K562 (cell line): ENCODE measurements around the gene TMEM150A. TPM values are rescaled to one million over a fixed set of nuclear protein-coding genes. Genes with fewer than 3 reads are reported as not detected.
A peak's percentile ranks its signal among the peaks of the same experiment; 100 is the strongest.

ENCODE experiments used
- ARNT ChIP-seq, 2 experiments: fragments of 450-650 bp; IDR thresholded peaks; 2 replicates each; pipeline ENCODE4 v1.6.1; 2016; ENCODE audit warnings: mild to moderate bottlenecking in 1 of 2
- ATF1 ChIP-seq, 2 experiments: fragments of 450-650 bp in 1 of 2; IDR thresholded peaks; 2 replicates each; pipeline ENCODE4 v1.6.1; 2016; ENCODE audit warnings: missing compliant biosample characterization in 1 of 2, missing genetic modification characterization in 1 of 2
- CHCHD3 ChIP-seq: fragments of 250-450 bp; sonication (Bioruptor Pico); IDR thresholded peaks from 2 replicates; pipeline ENCODE4 v2.1.2; 2022; ENCODE audit warnings: mild to moderate bottlenecking
- CXXC5 ChIP-seq: fragments of 250-450 bp; sonication (Bioruptor Pico); IDR thresholded peaks from 2 replicates; pipeline ENCODE4 v1.8.0; 2022; ENCODE audit warnings: inconsistent platforms, mild to moderate bottlenecking, moderate library complexity
- E2F6 ChIP-seq, 2 experiments: IDR thresholded peaks; 2 replicates each; pipeline ENCODE4 v1.6.1; 2011; ENCODE audit warnings: borderline replicate concordance in 1 of 2, control low read depth in 1 of 2, low read depth in 1 of 2, low read length in 1 of 2, mild to moderate bottlenecking in 1 of 2, mixed read lengths in 1 of 2, moderate library complexity in 1 of 2; ENCODE audit not compliant: insufficient read depth in 1 of 2, insufficient read length in 1 of 2, poor library complexity in 1 of 2, severe bottlenecking in 1 of 2; ENCODE audit errors: extremely low read depth in 1 of 2
- GATAD2B ChIP-seq: fragments of 450-650 bp; IDR thresholded peaks from 2 replicates; pipeline ENCODE4 v1.6.1; 2017; ENCODE audit warnings: mild to moderate bottlenecking, borderline replicate concordance
- HMGXB4 ChIP-seq: sonication (generic); formaldehyde crosslinking; IDR thresholded peaks from 2 replicates; pipeline ENCODE4 v1.8.1; 2023; ENCODE audit warnings: mild to moderate bottlenecking, missing genetic modification reagents
- MBD2 ChIP-seq: sonication (generic); IDR thresholded peaks from 2 replicates; pipeline ENCODE4 v1.6.1; 2016; ENCODE audit warnings: low read depth, borderline replicate concordance
- MED1 ChIP-seq: sonication (generic); formaldehyde crosslinking; IDR thresholded peaks from 2 replicates; pipeline ENCODE4 v1.8.1; 2023; ENCODE audit warnings: missing genetic modification reagents, borderline replicate concordance
- MTA3 ChIP-seq: fragments of 450-650 bp; formaldehyde crosslinking; IDR thresholded peaks from 2 replicates; pipeline ENCODE4 v1.6.1; 2017; ENCODE audit warnings: mild to moderate bottlenecking, borderline replicate concordance
- NR2C1 ChIP-seq, 2 experiments: fragments of 450-650 bp; IDR thresholded peaks; 2 replicates each; pipeline ENCODE4 v1.6.1; 2017; ENCODE audit warnings: mild to moderate bottlenecking in 2 of 2, antibody characterized with exemption in 1 of 2, inconsistent platforms in 1 of 2, missing compliant biosample characterization in 1 of 2, missing genetic modification characterization in 1 of 2
- RFX1 ChIP-seq: fragments of 450-650 bp; IDR thresholded peaks from 2 replicates; pipeline ENCODE4 v1.6.1; 2016; ENCODE audit warnings: mild to moderate bottlenecking, moderate library complexity
- RFX5 ChIP-seq: IDR thresholded peaks from 2 replicates; pipeline ENCODE4 v1.6.1; 2011; ENCODE audit warnings: low read depth, mild to moderate bottlenecking, improper control_type of control experiment, low read length
- SMAD4 ChIP-seq: fragments of 250-450 bp; sonication (Bioruptor Pico); conservative IDR thresholded peaks from 2 replicates; pipeline ENCODE4 v1.8.0; 2021; ENCODE audit warnings: inconsistent platforms, mild to moderate bottlenecking, moderate library complexity
- SREBF2 ChIP-seq: sonication (generic); formaldehyde crosslinking; IDR thresholded peaks from 2 replicates; pipeline ENCODE4 v1.4.0; 2020; ENCODE audit warnings: mild to moderate bottlenecking, missing genetic modification reagents
- TAL1 ChIP-seq: fragments of 450-650 bp; IDR thresholded peaks from 2 replicates; pipeline ENCODE4 v1.6.1; 2016; ENCODE audit warnings: mild to moderate bottlenecking
- XRCC4 ChIP-seq: IDR thresholded peaks from one replicate; pipeline ENCODE4 v1.6.1; 2011; ENCODE audit not compliant: insufficient read depth, insufficient read length; ENCODE audit errors: extremely low read depth
- XRCC5 ChIP-seq: fragments of 200-400 bp; formaldehyde crosslinking; IDR thresholded peaks from 2 replicates; pipeline ENCODE4 v1.6.1; 2017; ENCODE audit warnings: low read depth, mild to moderate bottlenecking, low read length
- ZBTB7A ChIP-seq: IDR thresholded peaks from 2 replicates; pipeline ENCODE4 v1.6.1; 2011; ENCODE audit warnings: low read depth, mild to moderate bottlenecking, low read length, moderate library complexity, borderline replicate concordance; ENCODE audit not compliant: control insufficient read depth
- ZEB2 ChIP-seq: fragments of 450-650 bp; IDR thresholded peaks from 2 replicates; pipeline ENCODE4 v1.6.1; 2016
- ZNF133 ChIP-seq: fragments of 250-450 bp; sonication (Bioruptor Pico); IDR thresholded peaks from 2 replicates; pipeline ENCODE4 v1.4.0; 2020; ENCODE audit warnings: mild to moderate bottlenecking
- ZNF280A ChIP-seq: fragments of 450-650 bp; IDR thresholded peaks from 2 replicates; pipeline ENCODE4 v1.6.1; 2018; ENCODE audit warnings: mild to moderate bottlenecking, low read depth; ENCODE audit not compliant: partially characterized antibody
- ZNF436 ChIP-seq: fragments of 250-450, 450-650 bp; sonication (Bioruptor Pico); formaldehyde crosslinking; IDR thresholded peaks from 2 replicates; pipeline ENCODE4 v1.7.0; 2020; ENCODE audit warnings: mild to moderate bottlenecking
- ZNF75A ChIP-seq: fragments of 450-650 bp; formaldehyde crosslinking; IDR thresholded peaks from 2 replicates; pipeline ENCODE4 v1.4.0; 2020; ENCODE audit warnings: mild to moderate bottlenecking
- polyA plus RNA-seq, 8 experiments: library from polyadenylated mRNA; depleted of rRNA in 4 of 8; stranded (reverse) in 5 of 8; unstranded in 3 of 8; fragments of >200 nt; fragmentation: Nextera tagmentation in 2 of 8; fragmentation: Illumina TruSeq in 1 of 8; extraction: Ambion mirVana in 2 of 8; extraction: Trizol in 1 of 8; gene quantifications; 2 replicates each; pipeline versions ENCODE4 v1.2.1 to v1.2.3, GENCODE V29; 2011 to 2014; ENCODE audit warnings: inconsistent platforms in 1 of 8, missing spikeins in 1 of 8
- total RNA-seq, 7 experiments: library from RNA; depleted of rRNA in 6 of 7; stranded (reverse); fragments of >200 nt in 6 of 7; fragmentation: Illumina TruSeq in 2 of 7; extraction: Trizol in 2 of 7; gene quantifications; 2 replicates each; pipeline versions ENCODE4 v1.2.1 to v1.2.3, GENCODE V29; 2011 to 2021; ENCODE audit warnings: low replicate concordance in 1 of 7

The TMEM150A gene
- total and polyA plus RNA-seq, 9 of the 15 experiments (the other 6 are each of a cell fraction or from before 2014, with no cell fraction given) = 3.9 to 17.1 (median 8.4) TPM

DNA sequence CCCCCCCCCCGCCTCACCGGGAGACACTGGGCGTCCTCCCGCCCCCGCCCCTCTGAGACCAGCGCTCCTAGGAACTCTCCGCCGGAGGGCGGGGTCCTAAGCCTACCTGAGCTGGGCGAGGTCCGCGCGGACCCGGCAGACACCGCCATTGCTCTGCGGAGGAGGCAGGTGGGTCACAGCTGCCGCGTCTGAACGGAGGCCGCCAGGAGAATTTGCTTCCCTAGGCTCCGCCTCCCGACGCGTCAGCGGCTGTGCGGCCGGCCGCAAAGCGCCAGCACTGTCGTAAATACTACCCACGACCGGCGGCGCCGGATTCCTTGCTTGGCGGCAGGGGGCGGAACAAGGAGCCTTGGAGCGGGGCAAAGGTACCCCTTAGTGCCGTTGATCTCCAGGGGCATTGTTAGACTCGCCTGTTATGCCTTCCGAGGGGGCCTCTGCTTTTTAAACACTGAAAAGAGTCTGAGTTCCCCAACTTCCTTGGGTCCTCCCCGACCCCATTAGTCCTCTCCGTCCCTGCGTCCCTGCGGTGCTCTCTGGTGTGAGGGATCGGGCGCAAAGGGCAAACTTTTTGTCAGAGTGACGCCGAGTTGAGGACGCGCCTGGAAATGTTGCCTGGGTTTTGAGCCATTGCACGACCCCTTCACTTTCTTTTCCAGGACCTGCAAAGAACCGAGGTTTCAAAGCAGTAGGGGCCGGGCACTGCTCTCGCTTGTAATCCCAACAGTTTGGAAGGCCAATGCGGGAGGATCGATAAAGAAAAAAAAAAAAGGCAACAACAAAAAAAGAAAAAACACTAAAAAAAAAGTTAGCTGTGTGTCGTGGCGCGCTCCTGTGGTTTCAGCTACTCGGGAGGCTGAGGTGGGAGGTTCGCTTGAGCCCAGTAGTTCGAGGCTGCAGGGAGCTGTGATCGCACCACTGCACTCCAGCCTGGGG lies 41.0 kb downstream of the TMEM150A start, which contains the start of gene GGCX (continued):
- peak; percentile 75 for TF ChIP-seq ZBTB7A
- TF ChIP-seq ZEB2 = no peak
- TF ChIP-seq XRCC4 = no peak
- peak in 1 of 2 experiments; percentile 60; a peak in 1 of 4 replicates for TF ChIP-seq ARNT (IDR thresholded peaks at IDR 0.05)
- TF ChIP-seq GATAD2B = no peak
- peak; percentile 19 for TF ChIP-seq ZNF280A
- no peak for TF ChIP-seq RFX5
- peak; percentile 82 for TF ChIP-seq MTA3
- peak; percentile 30; the same call in 1 of the 2 replicates for TF ChIP-seq ATF1 (CRISPR knock-in tag; IDR thresholded peaks at IDR 0.05)
- TF ChIP-seq ATF1 (tag; IDR thresholded peaks at IDR 0.05) = peak; percentile 94
- TF ChIP-seq NR2C1 (IDR thresholded peaks at IDR 0.05) = no peak
- TF ChIP-seq NR2C1 (tag; IDR thresholded peaks at IDR 0.05) = peak; percentile 27; the same call in 1 of the 2 replicates
- 0 out of 2 replicates have a peak, but pooled peaks have one; percentile 48 for TF ChIP-seq HMGXB4 (CRISPR knock-in tag)
- no peak for TF ChIP-seq MED1 (CRISPR knock-in tag)
- TF ChIP-seq TAL1 = no peak
- no peak for TF ChIP-seq ZNF436
- peak; percentile 70; the same call in 1 of the 2 replicates for TF ChIP-seq MBD2
- TF ChIP-seq XRCC5 = no peak
- TF ChIP-seq ZNF75A (CRISPR knock-in tag) = no peak
- TF ChIP-seq CHCHD3 = 0 out of 2 replicates have a peak, but pooled peaks have one; percentile 39
- TF ChIP-seq CXXC5 = peak; percentile 77
- TF ChIP-seq SREBF2 (CRISPR knock-in tag) = no peak
- TF ChIP-seq ZNF133 = no peak
- peak; percentile 35; the same call in 1 of the 2 replicates for TF ChIP-seq SMAD4 (CRISPR knock-in tag)
- no peak for TF ChIP-seq RFX1
- peak; percentile 10 to 49 for TF ChIP-seq E2F6 (IDR thresholded peaks at IDR 0.05; ENCODE audit: borderline replicate concordance in 1 of 2, extremely low read depth in 1 of 2, insufficient read depth in 1 of 2, insufficient read length in 1 of 2, low read depth in 1 of 2, low read length in 1 of 2, poor library complexity in 1 of 2, severe bottlenecking in 1 of 2)
